Measurements from ENCODE around the gene SPATA2. TPM values are rescaled to one million over a fixed set of nuclear protein-coding genes. Genes with fewer than 3 reads are reported as not detected.

Gene SPATA2
- total and polyA plus RNA-seq, 2 donors (not counting 3 experiments of a cell fraction or from before 2014, with no cell fraction given): 4.9 to 6.1 TPM

DNA sequence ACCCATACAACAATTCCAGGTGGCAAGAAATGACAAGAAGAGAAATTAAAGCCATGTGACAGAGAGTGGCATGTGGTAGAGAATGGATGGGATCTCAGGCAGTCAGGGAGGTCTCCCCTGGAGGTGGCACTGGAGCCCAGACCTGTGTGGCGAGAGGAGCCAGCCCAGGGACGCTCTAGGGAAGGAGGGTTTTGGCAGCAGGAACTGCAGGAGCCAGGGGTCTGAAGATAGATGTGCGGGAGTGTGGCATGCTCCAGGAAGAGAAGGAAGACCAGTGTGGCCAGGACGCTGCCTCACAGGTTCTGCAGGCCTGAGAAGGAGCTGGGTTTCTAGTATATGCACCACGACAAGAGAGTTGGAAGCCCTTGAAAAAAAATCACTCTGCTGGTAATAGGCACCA, 45.1 kb downstream of the SPATA2 start:
- H3K9me1 ChIP-seq (replicated peaks; ENCODE audit: control insufficient read depth, extremely low read depth, insufficient read depth, low read length): no peaks in the 10 kb centered on the region
- dilution Hi-C loops (cut with MboI; ENCODE audit: extremely low pct_ligation_motif_present, low sequenced_read_pairs): no loop called here

More for the DNA sequence above, 45.1 kb downstream of the SPATA2 start:
- no peak overlapping the region for H2AFZ ChIP-seq (ENCODE audit: low read depth, low read length)
- H3K9ac ChIP-seq (replicated peaks; ENCODE audit: extremely low read depth, insufficient read depth, low read length): no peak overlapping the region
- peaks cover 0 to 5% of the 10 kb centered on the region in 2 experiments for H3K36me3 ChIP-seq (ENCODE audit: control insufficient read depth in 2 of 2, extremely low read depth in 1 of 2, insufficient read depth in 2 of 2, low read length in 2 of 2)
- BruUV-seq (replicated peaks): no TSS peak
- ChIA-PET CTCF (no interaction called here), POLR2A (no interaction called here)
- no peaks in the 10 kb centered on the region for H3K79me2 ChIP-seq (ENCODE audit: control insufficient read depth, insufficient read depth, low read length)
- intact Hi-C loops (cut with micrococcal nuclease): no loop called here
- no peaks in the 10 kb centered on the region for H3K9me3 ChIP-seq (replicated peaks; ENCODE audit: control insufficient read depth, insufficient read depth, low read length)
- no peaks in the 10 kb centered on the region for H3K4me1 ChIP-seq (ENCODE audit: control insufficient read depth, extremely low read depth, insufficient read depth, low read length)
- no peak overlapping the region for H3K4me3 ChIP-seq (replicated peaks in 1 of 3; ENCODE audit: insufficient read depth in 1 of 3, low read depth in 1 of 3, low read length in 3 of 3)
- H3K4me2 ChIP-seq (ENCODE audit: insufficient read depth, low read length): no peak overlapping the region
- no peak for DNase-seq (ENCODE audit: low read depth, low spot score)
- TF ChIP-seq, protein P1, sequence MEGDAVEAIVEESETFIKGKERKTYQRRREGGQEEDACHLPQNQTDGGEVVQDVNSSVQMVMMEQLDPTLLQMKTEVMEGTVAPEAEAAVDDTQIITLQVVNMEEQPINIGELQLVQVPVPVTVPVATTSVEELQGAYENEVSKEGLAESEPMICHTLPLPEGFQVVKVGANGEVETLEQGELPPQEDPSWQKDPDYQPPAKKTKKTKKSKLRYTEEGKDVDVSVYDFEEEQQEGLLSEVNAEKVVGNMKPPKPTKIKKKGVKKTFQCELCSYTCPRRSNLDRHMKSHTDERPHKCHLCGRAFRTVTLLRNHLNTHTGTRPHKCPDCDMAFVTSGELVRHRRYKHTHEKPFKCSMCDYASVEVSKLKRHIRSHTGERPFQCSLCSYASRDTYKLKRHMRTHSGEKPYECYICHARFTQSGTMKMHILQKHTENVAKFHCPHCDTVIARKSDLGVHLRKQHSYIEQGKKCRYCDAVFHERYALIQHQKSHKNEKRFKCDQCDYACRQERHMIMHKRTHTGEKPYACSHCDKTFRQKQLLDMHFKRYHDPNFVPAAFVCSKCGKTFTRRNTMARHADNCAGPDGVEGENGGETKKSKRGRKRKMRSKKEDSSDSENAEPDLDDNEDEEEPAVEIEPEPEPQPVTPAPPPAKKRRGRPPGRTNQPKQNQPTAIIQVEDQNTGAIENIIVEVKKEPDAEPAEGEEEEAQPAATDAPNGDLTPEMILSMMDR (IDR thresholded peaks at IDR 0.05; ENCODE audit: extremely low read depth in 1 of 2, insufficient read depth in 1 of 2, low read depth in 1 of 2, low read length in 2 of 2): no peak
- TF ChIP-seq FOS (IDR thresholded peaks at IDR 0.05; ENCODE audit: borderline replicate concordance, insufficient read depth, low read length) (no peak), MAX (IDR thresholded peaks at IDR 0.05; ENCODE audit: insufficient read depth, insufficient read length) (no peak), EZH2 (IDR thresholded peaks at IDR 0.05; ENCODE audit: borderline replicate concordance, low read depth, low read length, severe bottlenecking) (no peak), POLR2AphosphoS5 (IDR thresholded peaks at IDR 0.05; ENCODE audit: insufficient read depth, low read depth, low read length) (no peak), MYC (IDR thresholded peaks at IDR 0.05; ENCODE audit: low read depth, low read length) (no peak), POLR2A (IDR thresholded peaks at IDR 0.05; ENCODE audit: low read depth, low read length) (no peak)
- no peak overlapping the region for H3K27ac ChIP-seq (ENCODE audit: insufficient read depth, low read depth, low read length)
- no peaks in the 10 kb centered on the region for H4K20me1 ChIP-seq (replicated peaks; ENCODE audit: control insufficient read depth, extremely low read depth, insufficient read depth, low read length)
- no peaks in the 10 kb centered on the region for H3K27me3 ChIP-seq (ENCODE audit: control insufficient read depth in 2 of 2, insufficient read depth in 2 of 2, low read length in 2 of 2)
- no peak for FAIRE-seq

All from endothelial cell of umbilical vein (primary cell).